Gastrocnemius medialis (tissue), 4 donors: ENCODE data around the gene PIK3R2. TPM values are rescaled to one million over a fixed set of nuclear protein-coding genes. Genes with fewer than 3 reads are reported as not detected.

Experiments
- ATAC-seq, 2 donors: fragments of 150-250 bp; one replicate each; pipeline ENCODE4 v1.9.1; 2016
- DNase-seq, 2 donors: peaks; one replicate each; pipeline ENCODE4 v3.0.0-alpha.2; 2019
- H3K27ac ChIP-seq, 4 donors: fragments of 200-600 bp; sonication (generic); 1 replicate in 1 of 4; 2 replicates in 3 of 4; pipeline ENCODE4 v1.5.1; 2016 to 2018; ENCODE audit warnings: mild to moderate bottlenecking in 2 of 4, moderate library complexity in 1 of 4
- H3K27me3 ChIP-seq, 3 donors: fragments of 200-600 bp; sonication (generic) in 2 of 3; 1 replicate in 1 of 3; 2 replicates in 2 of 3; pipeline versions ENCODE4 v1.5.1 to v1.6.0; 2016 to 2019; ENCODE audit warnings: mild to moderate bottlenecking in 1 of 3, moderate library complexity in 1 of 3
- H3K36me3 ChIP-seq, 2 donors: fragments of 200-600 bp; sonication (generic) in 1 of 2; one replicate each; pipeline ENCODE4 v1.5.1; 2017 to 2018
- H3K4me1 ChIP-seq, 2 donors: fragments of 200-600 bp; sonication (generic) in 1 of 2; one replicate each; pipeline ENCODE4 v1.5.1; 2016 to 2017; ENCODE audit warnings: mild to moderate bottlenecking in 2 of 2
- H3K4me3 ChIP-seq, 4 donors: fragments of 200-600 bp; sonication (generic) in 3 of 4; 1 replicate in 1 of 4; 2 replicates in 3 of 4; pipeline ENCODE4 v1.5.1; 2016 to 2019; ENCODE audit warnings: mild to moderate bottlenecking in 2 of 4
- H3K9me3 ChIP-seq, 3 donors: fragments of 200-600 bp; sonication (generic) in 2 of 3; 1 replicate in 1 of 3; 2 replicates in 2 of 3; pipeline ENCODE4 v1.5.1; 2016 to 2019
- POLR2A ChIP-seq, 2 donors: fragments of 450-650 bp; IDR thresholded peaks; one replicate each; pipeline ENCODE4 v1.6.1; 2017; ENCODE audit warnings: antibody characterized with exemption in 2 of 2, mild to moderate bottlenecking in 2 of 2, moderate library complexity in 2 of 2
- in situ Hi-C, 4 donors: fragments of 200-750 bp; cut with MboI; loops; one replicate each; pipeline versions ENCODE4 v1.15.0 to v1.8.0; 2017; ENCODE audit warnings: low sequenced_read_pairs in 4 of 4
- intact Hi-C: fragments of 100-400 bp; cut with DNase I; formaldehyde crosslinking; loops from one replicate; pipeline ENCODE4 v1.15.1; 2023; ENCODE audit warnings: low total_unique reads
- total RNA-seq, 4 donors: library from RNA; depleted of rRNA; stranded (reverse); fragments of >200 nt; gene quantifications; one replicate each; pipeline versions ENCODE4 v1.1.0 to v1.2.3, GENCODE V29; 2016
- TF ChIP-seq, protein P1 (sequence below), 5 experiments: fragments of 450-650 bp in 3 of 5; fragments of 200-600 bp in 2 of 5; sonication (generic) in 2 of 5; IDR thresholded peaks in 4 of 5; conservative IDR thresholded peaks in 1 of 5; 1 replicate in 4 of 5; 2 replicates in 1 of 5; pipeline ENCODE4 v1.5.1; 2016 to 2019; ENCODE audit warnings: antibody characterized with exemption in 5 of 5, mild to moderate bottlenecking in 3 of 5, moderate library complexity in 3 of 5

The PIK3R2 gene
- total RNA-seq, 4 donors from 2014 or later = 5.6 to 11.9 (median 6.0) TPM

DNA sequence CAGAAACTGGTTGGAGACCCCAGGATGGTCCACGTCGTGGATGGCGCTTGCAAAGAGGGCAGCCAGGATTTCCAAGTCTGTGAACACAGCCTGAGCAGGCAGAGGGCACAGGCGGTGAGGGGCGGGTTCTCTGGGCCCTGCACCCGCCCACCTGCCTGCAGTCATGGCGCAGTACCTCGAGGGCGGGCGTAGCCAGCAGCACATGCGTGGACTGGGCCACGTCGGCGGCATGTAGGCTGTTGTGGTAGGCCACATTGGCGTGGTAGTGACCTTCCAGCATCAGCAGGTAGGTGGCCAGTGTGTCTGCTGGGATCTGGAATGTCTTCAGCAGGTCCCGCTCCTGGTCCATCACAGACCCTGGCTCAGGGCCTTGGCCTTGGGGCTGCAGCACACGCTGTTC lies 65.2 kb downstream of the PIK3R2 start:
- Histone ChIP-seq H3K4me3 (no peak overlapping the region), H3K36me3 (no peaks in the 10 kb centered on the region), H3K4me1 (no peaks in the 10 kb centered on the region), H3K27me3 (peaks cover 0 to 6% (median 0%) of the 10 kb centered on the region in 3 donors), H3K9me3 (no peaks in the 10 kb centered on the region), H3K27ac (no peak overlapping the region)
- intact Hi-C loops = no loop called here
- in situ Hi-C loops = no loop called here
- TF ChIP-seq POLR2A (IDR thresholded peaks at IDR 0.05) = no peak
- TF ChIP-seq, protein P1, sequence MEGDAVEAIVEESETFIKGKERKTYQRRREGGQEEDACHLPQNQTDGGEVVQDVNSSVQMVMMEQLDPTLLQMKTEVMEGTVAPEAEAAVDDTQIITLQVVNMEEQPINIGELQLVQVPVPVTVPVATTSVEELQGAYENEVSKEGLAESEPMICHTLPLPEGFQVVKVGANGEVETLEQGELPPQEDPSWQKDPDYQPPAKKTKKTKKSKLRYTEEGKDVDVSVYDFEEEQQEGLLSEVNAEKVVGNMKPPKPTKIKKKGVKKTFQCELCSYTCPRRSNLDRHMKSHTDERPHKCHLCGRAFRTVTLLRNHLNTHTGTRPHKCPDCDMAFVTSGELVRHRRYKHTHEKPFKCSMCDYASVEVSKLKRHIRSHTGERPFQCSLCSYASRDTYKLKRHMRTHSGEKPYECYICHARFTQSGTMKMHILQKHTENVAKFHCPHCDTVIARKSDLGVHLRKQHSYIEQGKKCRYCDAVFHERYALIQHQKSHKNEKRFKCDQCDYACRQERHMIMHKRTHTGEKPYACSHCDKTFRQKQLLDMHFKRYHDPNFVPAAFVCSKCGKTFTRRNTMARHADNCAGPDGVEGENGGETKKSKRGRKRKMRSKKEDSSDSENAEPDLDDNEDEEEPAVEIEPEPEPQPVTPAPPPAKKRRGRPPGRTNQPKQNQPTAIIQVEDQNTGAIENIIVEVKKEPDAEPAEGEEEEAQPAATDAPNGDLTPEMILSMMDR (IDR thresholded peaks at IDR 0.05 in 4 of 5, conservative IDR thresholded peaks at IDR 0.05 in 1 of 5) = no peak
- ATAC-seq (no peak), DNase-seq (no peak)

DNA sequence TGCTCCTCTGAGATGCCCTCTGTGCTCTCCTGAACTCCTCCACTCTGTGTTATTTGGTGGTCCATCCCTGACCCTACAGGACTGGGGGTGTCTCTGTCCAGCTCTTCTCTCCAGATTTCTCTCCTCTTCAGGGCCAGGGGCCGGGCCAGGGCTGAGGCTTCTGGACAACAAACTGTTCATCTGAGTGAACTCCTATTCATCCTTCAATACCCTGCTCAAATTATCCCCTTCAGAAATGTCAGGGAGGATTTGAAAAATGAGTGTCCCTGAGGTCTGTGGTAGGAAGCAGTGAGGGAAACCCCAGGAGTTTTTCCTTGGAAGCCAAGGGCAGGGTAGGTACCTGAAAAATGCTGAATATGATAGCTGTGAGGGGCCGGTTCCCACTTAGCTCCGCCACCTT lies 65.6 kb downstream of the PIK3R2 start:
- ATAC-seq (no peak), DNase-seq (no peak)
- Histone ChIP-seq H3K4me3 (no peak overlapping the region), H3K9me3 (no peaks in the 10 kb centered on the region), H3K4me1 (no peaks in the 10 kb centered on the region), H3K27ac (no peak overlapping the region), H3K36me3 (no peaks in the 10 kb centered on the region), H3K27me3 (peaks cover 0 to 6% (median 0%) of the 10 kb centered on the region in 3 donors)
- in situ Hi-C loops (no loop called here), intact Hi-C loops (no loop called here)
- no peak for TF ChIP-seq POLR2A (IDR thresholded peaks at IDR 0.05)
- TF ChIP-seq, protein P1 (IDR thresholded peaks at IDR 0.05 in 4 of 5, conservative IDR thresholded peaks at IDR 0.05 in 1 of 5) = no peak

Other genes with a start within 250 kb of the PIK3R2 start
- 100 to 1,000 TPM in 1 of 4 donors, 10 to 100 TPM in 3; 73.1 to 110 (median 81.5) TPM for gene CCDC124, start 220.1 kb upstream of the PIK3R2 start, total RNA-seq
- gene KCNN1, start 186.1 kb upstream of the PIK3R2 start, total RNA-seq = not detected
- gene ARRDC2, start 145.0 kb upstream of the PIK3R2 start, total RNA-seq = 100 to 1,000 TPM; 476 to 810 (median 543) TPM
- gene IL12RB1, start 66.2 kb upstream of the PIK3R2 start, total RNA-seq = under 1 TPM in 2 of 4 donors, not detected in 2; 0.16 to 0.20 TPM
- gene MAST3, start 55.4 kb upstream of the PIK3R2 start, total RNA-seq = 1 to 10 TPM in 3 of 4 donors, under 1 TPM in 1; 0.66 to 2.8 (median 1.6) TPM
- gene IFI30, start 20.6 kb downstream of the PIK3R2 start, total RNA-seq = 10 to 100 TPM in 2 of 4 donors, 1 to 10 TPM in 2; 3.5 to 20.4 (median 14.0) TPM
- 10 to 100 TPM; 18.1 to 38.9 (median 33.0) TPM for gene MPV17L2, start 40.1 kb downstream of the PIK3R2 start, total RNA-seq
- 1 to 10 TPM in 1 of 4 donors, under 1 TPM in 1, not detected in 2; 0.51 to 2.3 TPM for gene RAB3A, start 50.9 kb downstream of the PIK3R2 start, total RNA-seq
- gene PDE4C, start 73.3 kb downstream of the PIK3R2 start, total RNA-seq = 1 to 10 TPM in 1 of 4 donors, under 1 TPM in 2, not detected in 1; 0.65 to 2.6 (median 0.76) TPM
- gene IQCN, start 121.3 kb downstream of the PIK3R2 start, total RNA-seq = under 1 TPM; 0.20 to 0.61 (median 0.39) TPM
- gene JUND, start 128.5 kb downstream of the PIK3R2 start, total RNA-seq = 100 to 1,000 TPM in 3 of 4 donors, 10 to 100 TPM in 1; 67.2 to 258 (median 221) TPM
- 100 to 1,000 TPM; 122 to 294 (median 193) TPM for gene LSM4, start 169.9 kb downstream of the PIK3R2 start, total RNA-seq
- gene PGPEP1, start 187.4 kb downstream of the PIK3R2 start, total RNA-seq = 10 to 100 TPM; 11.7 to 42.3 (median 23.6) TPM
- gene GDF15, start 233.0 kb downstream of the PIK3R2 start, total RNA-seq = 1 to 10 TPM in 2 of 4 donors, not detected in 2; 1.4 to 2.7 TPM
- gene LRRC25, start 244.5 kb downstream of the PIK3R2 start, total RNA-seq = 1 to 10 TPM in 3 of 4 donors, under 1 TPM in 1; 0.34 to 4.2 (median 2.3) TPM